HG03060 (cell line): ENCODE results near the gene CDC14A.
"Not testable (repeated sequence)": the region's sequence is repeated elsewhere in the genome, so short reads cannot be mapped to it uniquely, and the experiment has no call there.

Experiments
- ATAC-seq: cut with Tn5 transposase; IDR thresholded peaks from one replicate; pipeline ENCODE4 v1.9.1; 2021; ENCODE audit warnings: low read depth, moderate number of reproducible peaks; ENCODE audit not compliant: unreplicated experiment

Gene CDC14A

DNA sequence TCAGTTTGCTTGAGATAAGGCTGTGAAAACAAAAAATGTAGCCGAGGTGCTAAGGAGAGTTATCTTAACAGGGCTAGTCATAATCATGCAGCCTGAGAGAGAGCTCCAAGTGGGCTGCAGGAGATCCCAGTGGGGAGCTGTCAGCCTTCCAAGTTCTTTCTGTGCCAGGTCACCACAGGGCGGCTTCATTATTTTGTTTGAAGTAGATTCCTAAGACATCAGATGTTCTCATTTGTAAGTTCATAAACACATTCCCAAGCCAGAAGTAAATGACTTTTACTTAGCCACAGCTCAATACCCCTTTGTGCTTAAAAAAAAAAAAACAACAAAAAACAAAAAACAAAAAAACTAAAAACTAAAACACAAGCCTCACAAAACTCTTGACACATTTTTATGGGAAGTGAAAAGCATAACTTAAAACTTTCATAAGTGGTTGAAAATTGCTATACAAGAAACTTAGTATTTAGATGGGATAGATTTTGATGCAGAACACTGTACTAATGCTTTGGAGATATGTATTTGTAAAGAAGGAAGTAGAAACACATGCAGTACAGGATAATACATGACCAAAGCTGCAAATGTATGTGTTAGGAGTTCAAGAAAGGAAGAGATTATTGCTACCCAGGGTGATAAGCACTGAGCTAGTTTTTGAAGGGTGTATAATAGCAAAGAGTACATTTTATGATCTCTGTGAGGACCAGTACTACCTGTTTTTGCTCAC is 8.6 kb downstream of the CDC14A start:
- no peak for ATAC-seq

- ATAC-seq, result no peak
Observed at GRCh38 chr1:100361511-100362089, 9.3 kb downstream of the CDC14A start.

DNA sequence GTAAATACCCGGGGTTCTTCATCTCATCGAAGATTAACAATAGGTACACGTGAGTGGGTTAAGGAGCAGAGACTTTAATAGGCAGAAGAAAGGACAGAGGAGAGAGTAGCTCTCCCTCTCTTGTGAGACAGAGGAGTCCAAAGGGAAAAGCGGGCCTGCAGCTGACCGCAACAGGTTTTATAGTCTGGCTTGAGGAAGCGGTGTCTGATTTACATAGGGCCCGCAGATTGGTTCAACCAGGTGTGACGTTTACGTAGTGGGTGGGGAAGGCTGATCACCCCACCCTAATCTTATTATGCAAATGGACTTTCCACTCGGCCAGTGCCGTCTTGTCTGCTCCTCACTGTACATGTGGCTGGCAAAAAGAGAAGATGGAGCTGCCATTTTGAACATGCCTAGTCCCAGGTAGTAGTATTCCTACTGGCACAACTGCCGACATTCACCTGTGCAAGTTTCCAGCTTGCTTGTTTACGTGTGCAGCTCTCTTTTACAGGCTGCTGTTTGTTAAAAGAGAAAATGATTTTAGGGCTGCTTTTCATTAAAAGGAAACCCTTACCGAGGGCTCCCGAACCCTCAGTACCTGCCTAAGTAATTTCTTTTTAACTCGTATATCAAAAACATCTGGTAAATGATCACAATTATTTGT is 10.6 kb downstream of the CDC14A start:
- ATAC-seq, result no peak

GRCh38 chr1:100363831-100364230 is 11.5 kb downstream of the CDC14A start:
- ATAC-seq, result no peak

DNA sequence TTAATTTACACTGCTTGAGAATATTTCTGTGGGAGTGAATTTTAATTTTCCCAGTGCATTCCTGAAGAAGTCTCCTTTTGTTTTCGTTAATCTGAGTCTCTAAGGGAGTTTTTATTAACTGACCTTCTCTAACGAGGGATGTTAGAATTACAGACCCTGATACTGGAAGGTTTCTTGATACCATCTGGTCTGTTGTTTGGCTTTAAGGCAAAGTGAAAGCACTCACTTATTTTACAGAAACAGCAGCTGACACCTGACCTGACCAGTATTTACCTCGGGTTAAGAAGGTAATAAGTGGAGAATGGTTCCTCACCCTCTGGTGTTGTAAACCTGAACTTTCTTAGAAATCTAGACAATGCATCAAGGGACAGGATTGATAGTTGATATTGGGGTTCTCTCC is 12.4 kb downstream of the CDC14A start:
- no peak for ATAC-seq

- ATAC-seq, result no peak
Observed at GRCh38 chr1:100366209-100366525, 13.9 kb downstream of the CDC14A start.

GRCh38 chr1:100369339-100369738 is 17.0 kb downstream of the CDC14A start:
- ATAC-seq, result not testable (repeated sequence)

DNA sequence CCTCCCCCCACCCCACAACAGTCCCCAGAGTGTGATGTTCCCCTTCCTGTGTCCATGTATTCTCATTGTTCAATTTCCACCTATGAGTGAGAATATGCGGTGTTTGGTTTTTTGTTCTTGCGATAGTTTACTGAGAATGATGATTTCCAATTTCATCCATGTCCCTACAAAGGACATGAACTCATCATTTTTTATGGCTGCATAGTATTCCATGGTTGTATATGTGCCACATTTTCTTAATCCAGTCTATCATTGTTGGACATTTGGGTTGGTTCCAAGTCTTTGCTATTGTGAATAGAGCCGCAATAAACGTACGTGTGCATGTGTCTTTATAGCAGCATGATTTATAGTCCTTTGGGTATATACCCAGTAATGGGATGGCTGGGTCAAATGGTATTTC is 21.6 kb downstream of the CDC14A start:
- ATAC-seq, result not testable (repeated sequence)

DNA sequence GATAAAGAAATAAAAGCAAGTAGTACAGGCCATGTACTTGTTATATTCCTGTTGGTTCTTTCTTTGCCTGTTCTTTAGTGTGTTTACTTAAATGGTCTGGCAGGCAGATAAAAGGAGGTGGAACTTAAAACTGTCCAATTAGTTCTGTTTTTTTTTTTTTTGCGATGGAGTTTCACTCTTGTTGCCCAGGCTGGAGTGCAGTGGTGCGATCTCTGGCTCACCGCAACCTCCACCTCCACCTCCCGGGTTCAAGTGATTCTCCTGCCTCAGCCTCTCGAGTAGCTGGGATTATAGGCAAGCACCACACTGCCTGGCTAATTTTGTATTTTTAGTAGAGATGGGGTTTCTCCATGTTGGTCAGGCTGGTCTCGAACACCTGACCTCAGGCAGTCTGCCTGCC is 24.6 kb downstream of the CDC14A start:
- ATAC-seq, result not testable (repeated sequence)

DNA sequence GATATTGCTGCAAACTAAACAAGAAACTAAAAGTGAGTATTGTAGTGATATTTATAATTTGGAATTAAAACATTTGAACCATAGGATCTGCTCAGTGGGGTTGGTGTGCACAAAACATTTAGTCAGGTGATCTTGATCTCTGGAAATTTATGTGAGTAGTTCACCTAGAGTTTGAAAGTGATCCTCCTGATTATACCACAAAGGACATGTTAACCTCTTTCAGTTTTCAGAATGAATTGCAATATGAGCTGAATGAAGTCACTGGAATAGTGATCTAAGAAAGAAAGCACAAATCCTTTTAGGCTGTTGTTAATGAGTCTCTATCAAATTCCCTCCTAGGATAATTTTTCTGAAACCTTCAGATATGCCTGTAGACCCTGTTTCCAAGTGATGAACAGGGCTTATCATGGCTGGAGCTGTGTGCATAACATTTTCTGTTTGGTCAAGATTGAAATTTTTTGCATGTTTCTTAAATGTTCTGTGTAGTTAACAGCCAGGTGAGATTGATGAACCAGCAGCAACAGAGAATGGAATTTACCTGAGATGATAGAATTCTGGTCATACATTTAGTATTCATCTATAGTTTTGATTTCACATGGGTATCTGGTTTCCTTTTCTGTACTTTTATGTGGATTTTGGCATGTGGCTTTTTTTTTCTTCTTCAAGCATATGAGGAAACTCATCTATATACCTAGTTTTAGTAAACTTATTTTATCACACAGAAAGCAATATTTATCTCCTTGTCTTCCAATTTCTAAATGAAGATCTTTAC is 25.5 kb downstream of the CDC14A start:
- peak; percentile 79 for ATAC-seq

- no peak for ATAC-seq
Observed at GRCh38 chr1:100378956-100379355, 26.6 kb downstream of the CDC14A start.

GRCh38 chr1:100380635-100381034 is 28.3 kb downstream of the CDC14A start:
- ATAC-seq, result no peak

DNA sequence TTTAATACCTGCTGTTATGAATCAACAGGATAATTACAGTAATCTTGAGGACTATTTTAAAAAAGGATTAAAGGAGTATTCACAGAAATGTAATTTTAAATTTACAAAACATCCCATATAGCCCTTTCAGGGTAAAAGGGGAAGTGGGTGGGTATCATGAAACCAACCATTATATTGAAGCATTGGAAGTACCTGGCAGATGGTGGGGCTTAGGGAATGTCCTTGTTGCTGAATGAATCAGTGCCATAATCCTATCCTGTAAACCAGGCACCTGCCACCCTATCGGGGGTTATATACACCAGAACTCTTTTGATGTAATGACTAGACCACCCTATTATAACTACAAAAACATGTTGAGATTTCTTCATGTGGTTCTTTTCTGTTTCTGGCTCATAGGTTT is 30.4 kb downstream of the CDC14A start:
- no peak for ATAC-seq

GRCh38 chr1:100383743-100384405 is 31.6 kb downstream of the CDC14A start:
- no peak for ATAC-seq

DNA sequence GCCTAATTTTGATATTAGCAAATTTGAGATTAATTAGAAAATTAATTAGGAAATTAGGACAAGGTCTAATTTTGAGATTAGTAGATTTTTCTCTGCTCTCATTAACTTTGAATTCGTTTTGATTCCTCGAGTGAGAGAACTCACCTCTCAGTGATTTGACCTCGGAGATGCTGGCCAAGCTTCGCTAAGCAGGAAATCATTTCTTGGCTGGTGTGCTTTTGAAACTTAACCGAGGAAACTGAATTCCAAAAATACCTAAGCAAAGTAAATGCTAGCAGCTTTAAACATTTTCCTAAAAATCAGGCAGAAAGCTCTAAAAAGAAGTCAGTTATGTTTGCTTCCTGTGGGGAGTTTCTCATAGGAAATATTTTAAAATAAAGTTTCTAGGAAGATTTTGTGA is 34.9 kb downstream of the CDC14A start:
- ATAC-seq, result no peak

DNA sequence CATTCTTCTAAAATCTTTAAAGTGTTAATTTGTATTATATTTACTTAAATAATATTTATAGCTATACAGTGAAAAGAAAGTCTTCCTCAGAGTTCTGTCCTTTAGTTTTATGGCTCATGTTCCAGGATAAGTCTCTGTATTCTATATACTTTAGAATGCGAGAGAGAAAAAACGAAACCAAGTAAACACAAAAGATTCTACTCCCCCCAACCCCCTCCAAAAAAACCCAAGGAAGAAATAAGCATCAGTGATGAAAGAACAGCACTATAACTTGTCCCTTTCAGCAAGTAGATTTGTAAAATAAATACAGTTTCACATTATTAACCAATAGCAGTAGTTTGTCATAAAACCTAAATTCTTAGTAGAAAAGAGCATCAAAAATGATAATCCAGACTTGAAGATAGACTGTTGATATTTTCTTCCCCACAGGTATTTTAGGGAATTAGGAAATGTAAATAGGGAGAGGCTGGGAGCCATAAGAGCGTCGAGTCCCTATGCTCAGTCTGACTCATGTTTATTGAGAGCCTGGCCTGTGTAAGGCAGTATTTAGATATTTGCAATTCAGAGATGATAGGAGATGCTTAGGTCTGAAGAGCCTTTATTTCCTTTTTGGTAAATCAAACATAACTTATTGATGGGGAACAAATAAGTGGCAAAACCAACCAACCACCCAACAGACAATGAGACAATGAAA is 35.5 kb downstream of the CDC14A start:
- ATAC-seq, result no peak

DNA sequence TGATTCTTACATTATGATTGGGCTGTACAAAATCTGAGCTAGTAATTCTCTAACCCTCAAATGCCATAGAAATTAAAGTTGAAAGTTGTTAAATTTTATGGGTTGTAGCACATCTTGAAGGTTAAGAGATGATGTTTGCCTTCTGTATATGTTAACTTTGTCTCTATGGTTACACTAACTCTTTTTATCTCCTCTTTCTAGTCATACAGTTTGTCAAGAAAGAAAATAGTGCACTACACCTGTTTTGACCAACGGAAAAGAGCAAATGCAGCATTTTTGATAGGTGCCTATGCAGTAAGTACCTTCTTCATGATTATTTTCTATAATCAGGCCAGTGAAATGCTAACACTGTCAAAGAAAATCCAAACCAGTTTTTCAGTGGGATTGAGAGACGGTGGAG is 38.2 kb downstream of the CDC14A start:
- no peak for ATAC-seq

GRCh38 chr1:100391675-100392074 is 39.4 kb downstream of the CDC14A start:
- ATAC-seq, result no peak

- no peak for ATAC-seq
Observed at GRCh38 chr1:100392756-100393155, 40.5 kb downstream of the CDC14A start.

GRCh38 chr1:100394285-100394684 is 42.0 kb downstream of the CDC14A start:
- no peak for ATAC-seq
